SKM-1 (cell line): ENCODE measurements around the gene AGPAT2.
"Not testable (repeated sequence)": the region's sequence is repeated elsewhere in the genome, so short reads cannot be mapped to it uniquely, and the experiment has no call there.

Experiments used
- DNase-seq: peaks from one replicate; lab custom pipeline; 2025; ENCODE audit not compliant: unreplicated experiment; lab: John Stamatoyannopoulos, UW

AGPAT2 gene

GRCh38 chr9:136720898-136721338 is 33.7 kb upstream of the AGPAT2 start:
- no peak for DNase-seq

- no peak for DNase-seq
Observed at GRCh38 chr9:136720251-136720897, 33.1 kb upstream of the AGPAT2 start.

GRCh38 chr9:136719195-136719880 is 32.1 kb upstream of the AGPAT2 start:
- DNase-seq, result no peak

- DNase-seq, result no peak
Observed at GRCh38 chr9:136718345-136719194, 31.3 kb upstream of the AGPAT2 start.

- DNase-seq, result no peak
Observed at GRCh38 chr9:136717399-136717798, 30.1 kb upstream of the AGPAT2 start.

- no peak for DNase-seq
Observed at GRCh38 chr9:136714893-136715274, 27.6 kb upstream of the AGPAT2 start.

GRCh38 chr9:136714096-136714892 is 27.0 kb upstream of the AGPAT2 start:
- no peak for DNase-seq

GRCh38 chr9:136713550-136713949 is 26.3 kb upstream of the AGPAT2 start:
- DNase-seq, result no peak

GRCh38 chr9:136712690-136713544 is 25.7 kb upstream of the AGPAT2 start:
- no peak for DNase-seq

- DNase-seq, result no peak
Observed at GRCh38 chr9:136711751-136712689, 24.8 kb upstream of the AGPAT2 start, which contains the start of gene DIPK1B. Gene DIPK1B, plus strand, starts transcription at chr9:136712572. Its CDS starts 94 bp downstream, at chr9:136712666.

- not testable (repeated sequence) for DNase-seq
Observed at GRCh38 chr9:136711219-136711648, 24.0 kb upstream of the AGPAT2 start.

- DNase-seq, result no peak
Observed at GRCh38 chr9:136710543-136710942, 23.3 kb upstream of the AGPAT2 start.

- no peak for DNase-seq
Observed at GRCh38 chr9:136709454-136710109, 22.3 kb upstream of the AGPAT2 start.

GRCh38 chr9:136707849-136708517 is 20.7 kb upstream of the AGPAT2 start:
- DNase-seq, result no peak

GRCh38 chr9:136707011-136707410 is 19.8 kb upstream of the AGPAT2 start:
- DNase-seq, result no peak

GRCh38 chr9:136705564-136705963 is 18.3 kb upstream of the AGPAT2 start:
- DNase-seq, result no peak

GRCh38 chr9:136704741-136705140 is 17.5 kb upstream of the AGPAT2 start:
- DNase-seq, result not testable (repeated sequence)
